ENCODE data around the gene CIAO3.
A peak's percentile ranks its signal among the peaks of the same experiment; 100 is the strongest.
"Not testable (repeated sequence)": the region's sequence is repeated elsewhere in the genome, so short reads cannot be mapped to it uniquely, and the experiment has no call there.

Gene CIAO3

DNA sequence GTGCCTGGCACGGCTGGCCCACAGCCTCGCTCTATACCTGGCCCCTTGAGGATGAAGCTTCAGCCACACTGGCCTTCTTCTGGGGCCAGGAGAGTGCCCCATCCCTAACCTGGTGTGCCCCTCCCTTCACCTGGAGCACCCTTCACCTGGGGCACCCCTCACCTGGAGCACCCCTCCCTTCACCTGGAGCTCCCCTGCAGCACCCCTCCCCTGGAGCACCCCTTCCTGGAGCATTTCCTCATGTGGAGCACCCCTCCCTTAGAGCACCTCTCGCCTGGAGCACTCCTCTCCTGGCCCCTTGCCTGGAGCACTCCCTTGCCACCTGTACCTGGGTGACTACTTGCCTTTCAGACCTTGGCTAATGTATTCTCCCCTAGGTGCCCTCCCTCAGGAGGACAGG lies 32.8 kb downstream of the CIAO3 start:
- DNase-seq: no peak

DNA sequence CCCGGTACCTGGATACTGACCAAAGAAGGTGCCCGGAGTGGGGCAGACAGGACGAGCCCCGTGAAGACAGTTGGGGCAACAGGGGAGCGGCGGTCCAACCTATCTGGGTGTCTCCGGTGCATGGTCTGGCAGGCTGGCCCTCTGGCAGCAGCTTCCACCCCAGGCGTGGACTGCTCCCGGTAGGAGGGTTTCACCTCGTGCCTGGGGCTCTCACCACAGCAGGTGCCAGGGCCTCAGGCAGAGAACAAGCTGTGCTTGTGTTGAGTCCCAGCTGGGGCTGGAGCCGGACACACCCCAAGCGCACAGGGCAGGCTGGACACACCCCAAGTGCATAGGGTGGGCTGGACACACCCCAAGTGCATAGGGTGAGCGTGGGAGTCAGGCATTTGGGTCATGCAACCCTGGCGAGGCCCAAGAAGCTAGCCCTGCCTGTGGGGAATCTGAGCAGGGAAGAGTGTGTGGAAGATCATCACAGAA lies 33.7 kb downstream of the CIAO3 start:
- no peak for DNase-seq

DNA sequence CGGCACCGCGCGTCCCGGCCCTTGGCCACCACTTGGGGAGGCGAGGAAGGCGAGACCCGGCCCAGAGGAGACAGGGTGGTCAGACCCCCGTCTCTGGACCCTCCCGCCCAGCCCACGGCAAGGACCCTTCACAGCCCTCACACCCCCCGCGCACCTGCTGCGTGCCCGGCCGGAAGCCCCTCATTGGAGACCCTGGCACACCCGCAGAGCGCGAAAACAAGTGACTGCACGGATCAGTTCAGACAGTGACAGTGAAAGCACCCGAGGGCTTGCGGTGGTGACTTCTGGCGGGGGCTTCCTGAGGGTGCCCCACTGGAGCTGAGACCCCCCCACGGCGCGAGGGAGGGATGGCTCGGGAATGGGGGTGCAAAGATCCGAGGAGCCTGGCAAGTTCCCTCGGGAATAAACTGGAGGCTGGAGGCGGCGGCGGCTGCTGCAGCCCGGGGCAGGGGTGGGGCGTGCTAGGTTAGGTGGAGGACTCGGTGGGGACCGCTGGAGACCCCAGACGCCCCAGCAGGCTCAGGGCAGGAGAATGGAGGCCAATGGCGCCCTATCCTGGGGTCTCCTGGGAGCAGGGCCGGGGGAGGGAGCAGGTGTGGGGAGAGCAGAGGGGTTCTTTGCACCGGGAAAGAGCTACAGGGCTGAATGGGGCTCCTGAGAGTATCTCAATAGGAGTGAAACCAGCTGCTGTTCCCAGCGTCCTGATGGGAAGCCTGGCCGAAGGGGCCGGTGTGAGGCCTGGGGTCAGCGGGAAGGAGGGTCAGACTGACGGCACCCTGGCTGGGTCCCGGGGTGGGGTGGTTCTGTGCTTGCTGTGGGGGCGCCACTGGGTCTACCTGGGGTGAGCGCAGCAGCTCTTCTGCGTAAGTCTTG lies 34.4 kb downstream of the CIAO3 start:
- peak; percentile 62 for DNase-seq

DNA sequence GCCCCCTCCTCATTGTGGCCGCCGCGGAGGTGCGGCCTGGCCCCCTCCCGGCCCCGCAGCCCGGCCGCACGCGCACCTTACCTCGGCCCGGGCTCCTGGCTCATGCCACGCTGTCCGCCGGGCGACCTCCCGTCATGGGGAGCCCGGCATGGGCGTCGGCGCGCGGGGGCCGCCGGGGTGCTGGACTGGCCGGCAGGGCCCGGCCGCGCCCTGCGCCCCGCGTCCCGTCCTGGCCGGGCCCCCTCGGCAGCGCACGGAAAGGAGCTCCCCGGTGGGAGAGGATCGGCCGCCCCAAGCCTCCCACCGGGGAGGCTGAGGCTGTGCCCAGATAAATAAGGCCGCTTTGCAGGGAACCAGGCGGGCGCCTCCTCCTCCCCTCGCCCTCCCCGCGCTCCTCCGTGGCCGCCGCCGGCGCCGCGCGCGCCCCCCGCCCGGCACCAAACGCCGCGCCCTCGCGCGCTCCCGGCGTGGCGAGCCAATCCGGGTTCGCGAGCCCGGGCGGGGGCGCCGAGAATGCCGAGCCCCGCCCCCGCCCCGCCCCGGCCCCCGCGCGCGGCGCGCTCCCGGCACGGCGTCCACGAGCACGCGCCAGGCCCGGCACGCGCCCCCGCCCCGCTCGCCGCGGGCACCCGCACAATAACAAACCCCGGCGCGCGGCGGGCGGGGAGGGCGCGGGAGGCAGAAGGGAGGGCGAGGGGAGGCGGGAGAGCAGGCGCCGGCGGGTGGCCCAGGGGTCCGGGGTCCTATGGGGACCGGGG lies 35.2 kb downstream of the CIAO3 start, which contains the start of gene FBXL16:
FBXL16 (minus strand) TSS at position 371 of the 758 bp plus-strand sequence. CDS start 8,396 bp downstream, outside the sequence.
- DNase-seq: peak; percentile 65

DNA sequence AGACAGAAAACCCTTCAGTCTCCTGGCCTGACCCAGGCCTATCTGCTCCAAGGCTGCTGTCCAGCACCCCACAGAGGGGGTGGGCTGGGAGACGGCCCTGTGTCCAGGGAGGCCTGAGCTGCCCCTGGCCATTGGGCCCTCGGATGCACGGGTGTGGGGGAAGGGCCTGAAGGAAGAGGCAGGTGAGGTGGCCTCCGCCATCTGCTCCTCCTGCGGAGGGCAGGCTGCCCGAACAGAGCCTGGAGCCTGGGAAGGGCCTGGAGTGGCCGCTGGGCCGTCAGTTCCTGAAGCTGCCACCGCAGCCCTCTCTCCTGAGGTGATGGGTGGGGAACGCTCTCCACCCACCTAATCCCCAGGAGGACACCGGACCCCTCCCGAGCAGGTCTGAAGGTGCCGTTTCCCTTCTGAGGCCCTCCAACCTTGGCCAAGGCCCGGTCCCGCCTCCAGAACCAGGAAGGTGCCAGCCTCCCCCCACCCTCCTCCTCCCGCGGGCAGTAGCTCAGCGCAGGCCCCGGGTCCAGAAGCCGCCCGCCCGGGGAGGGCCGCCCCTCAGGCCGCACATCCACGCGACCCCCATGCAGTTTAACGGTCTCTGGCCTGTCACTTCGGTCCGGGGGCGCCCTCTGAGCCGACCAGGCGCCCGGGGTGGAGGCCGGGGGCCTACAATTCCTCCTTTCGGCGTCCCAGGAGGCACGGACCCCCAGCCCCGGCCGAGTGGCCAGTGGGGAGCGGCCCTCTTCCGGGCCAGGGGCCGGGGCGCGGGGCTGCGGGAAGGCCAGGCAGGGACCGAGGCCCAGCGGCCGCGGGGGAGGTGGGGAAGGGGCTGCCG lies 36.0 kb downstream of the CIAO3 start:
- no peak for DNase-seq

DNA sequence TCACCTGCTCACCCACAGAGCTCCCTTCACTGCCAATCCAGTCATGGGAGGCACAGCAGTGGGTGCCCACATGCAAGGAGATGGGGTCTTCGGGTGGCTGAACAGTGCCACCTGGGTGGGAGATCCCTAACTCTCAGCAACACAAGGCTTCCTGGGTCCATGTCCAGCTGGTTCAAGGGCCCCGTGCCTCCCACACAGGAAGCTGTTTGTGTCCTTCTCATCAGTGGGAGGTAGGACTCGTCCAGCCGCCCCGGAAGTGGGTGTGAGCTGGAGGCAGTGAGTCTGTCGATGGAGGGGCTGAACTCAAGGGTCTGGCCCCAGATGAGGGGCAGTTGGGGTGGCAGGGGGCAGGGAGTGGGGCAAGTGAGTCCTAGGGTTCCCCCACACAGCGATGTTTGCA lies 36.8 kb downstream of the CIAO3 start:
- DNase-seq: no peak

DNA sequence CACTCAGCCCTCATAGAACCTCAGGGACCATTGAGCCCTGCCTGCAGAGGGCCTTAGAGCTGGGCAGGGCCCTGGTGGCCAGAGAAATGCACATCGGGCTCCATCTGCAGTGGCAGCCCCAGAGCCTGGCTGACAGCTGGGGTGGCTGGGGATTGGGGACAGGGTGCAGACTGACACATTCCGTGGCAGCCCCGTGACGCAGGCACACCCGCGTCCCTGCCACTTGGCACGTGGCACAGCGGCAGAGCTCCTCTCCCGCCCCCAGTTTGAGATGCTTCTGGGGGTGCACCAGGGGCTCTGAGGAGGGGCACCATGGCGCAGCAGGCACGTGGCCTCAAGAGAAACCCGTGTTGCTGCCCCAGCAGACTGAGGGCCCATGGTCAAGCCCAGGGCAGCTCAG lies 37.4 kb downstream of the CIAO3 start:
- no peak for DNase-seq

DNA sequence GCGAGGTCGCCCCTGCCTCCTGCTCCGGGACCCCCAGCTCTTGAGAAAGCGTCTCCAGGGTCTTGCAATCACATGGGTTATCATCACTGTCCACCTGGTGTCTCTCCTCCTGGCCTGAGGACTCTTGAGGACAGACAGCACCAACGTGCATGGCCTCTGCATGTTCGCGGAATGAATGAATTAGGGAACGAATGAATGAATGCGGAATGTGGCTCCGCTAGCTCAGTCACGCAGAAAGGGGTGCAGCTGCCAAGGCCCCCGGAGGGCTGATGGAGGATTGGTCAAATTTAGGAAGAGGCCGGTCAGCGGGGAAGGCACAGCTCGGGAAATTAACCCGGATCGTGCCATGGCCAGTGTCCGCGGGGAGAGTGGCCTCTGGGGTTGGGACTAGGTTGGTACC lies 38.5 kb downstream of the CIAO3 start:
- DNase-seq: no peak

DNA sequence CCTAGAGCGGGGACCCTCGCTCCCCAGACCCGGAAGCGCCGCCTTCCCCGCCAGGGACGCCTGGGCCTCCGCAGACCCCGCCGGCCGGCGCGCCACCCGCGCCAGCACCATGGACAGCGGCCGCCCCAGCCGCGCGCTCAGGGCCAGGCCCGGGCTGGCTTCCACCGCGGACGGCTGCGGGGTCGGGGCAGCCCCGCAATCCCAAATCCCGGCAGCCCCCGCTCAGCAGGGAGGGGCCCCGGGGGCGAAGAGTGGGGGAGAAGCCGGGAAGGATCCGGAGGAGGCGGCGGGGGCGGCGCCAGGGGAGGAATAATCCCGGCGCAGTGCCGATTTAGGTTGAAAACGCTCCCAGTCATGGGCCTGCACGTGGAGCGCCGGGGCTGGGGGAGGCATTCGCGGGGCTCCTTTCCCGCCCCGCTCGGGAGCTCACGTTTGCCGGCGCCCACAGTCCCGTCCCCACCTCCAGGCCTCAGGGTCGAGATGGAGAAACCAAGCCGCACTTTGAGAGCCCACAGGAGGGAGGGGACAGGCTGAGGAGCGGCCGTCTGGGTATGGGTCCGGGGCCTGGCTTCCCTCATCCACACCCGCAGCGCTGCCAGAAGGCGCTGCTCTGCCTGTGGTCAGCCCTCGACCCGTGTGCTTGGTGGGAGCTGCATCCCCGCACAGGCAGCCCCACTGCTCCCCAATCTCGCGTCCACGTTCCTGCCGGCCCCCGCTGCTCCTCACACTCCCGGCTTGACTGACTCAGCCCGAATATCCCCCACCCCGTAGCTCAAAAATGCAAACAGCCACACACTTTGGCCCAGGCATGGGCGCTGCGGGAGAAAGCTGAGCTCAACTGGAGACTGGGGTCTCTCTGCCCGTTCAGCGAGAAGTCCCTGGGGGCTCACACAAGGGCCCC lies 39.9 kb downstream of the CIAO3 start:
- DNase-seq: no peak

DNA sequence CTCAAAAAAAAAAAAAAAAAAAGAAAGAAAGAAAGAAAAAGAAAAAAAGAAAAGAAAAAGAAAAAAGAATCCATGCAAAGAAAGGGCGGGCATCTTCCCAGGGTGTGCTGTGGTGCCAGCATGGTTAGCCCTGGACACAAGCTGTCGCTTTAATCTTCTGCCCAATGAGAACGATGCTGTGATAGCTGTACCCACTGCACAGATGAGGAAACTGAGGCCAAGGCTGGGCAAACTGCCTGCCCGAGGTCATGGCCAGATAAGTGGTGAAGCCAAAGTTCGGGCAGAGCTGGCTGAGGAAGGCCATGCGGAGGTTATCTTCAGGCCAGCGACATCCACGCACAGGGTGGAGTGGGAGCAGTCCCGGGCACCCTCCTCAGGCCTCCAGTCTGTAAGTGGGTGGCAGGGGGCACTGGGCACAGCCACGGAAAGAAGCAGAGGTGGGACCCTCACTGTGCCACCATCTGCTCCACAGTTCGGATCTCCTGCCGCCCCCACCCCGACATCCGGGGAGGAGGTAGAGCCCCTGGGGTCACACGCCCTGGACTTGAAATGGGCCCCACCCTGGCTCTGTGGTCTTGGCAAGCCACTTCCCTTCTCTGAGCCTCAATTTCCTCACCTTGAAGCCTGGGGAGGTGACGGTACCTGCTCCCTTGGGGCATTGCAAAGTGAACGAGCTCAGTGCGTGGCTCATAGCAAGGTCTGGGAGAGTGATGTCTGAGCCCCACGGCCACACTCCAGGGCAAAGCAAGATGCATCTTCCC lies 41.7 kb downstream of the CIAO3 start:
- DNase-seq: no peak

DNA sequence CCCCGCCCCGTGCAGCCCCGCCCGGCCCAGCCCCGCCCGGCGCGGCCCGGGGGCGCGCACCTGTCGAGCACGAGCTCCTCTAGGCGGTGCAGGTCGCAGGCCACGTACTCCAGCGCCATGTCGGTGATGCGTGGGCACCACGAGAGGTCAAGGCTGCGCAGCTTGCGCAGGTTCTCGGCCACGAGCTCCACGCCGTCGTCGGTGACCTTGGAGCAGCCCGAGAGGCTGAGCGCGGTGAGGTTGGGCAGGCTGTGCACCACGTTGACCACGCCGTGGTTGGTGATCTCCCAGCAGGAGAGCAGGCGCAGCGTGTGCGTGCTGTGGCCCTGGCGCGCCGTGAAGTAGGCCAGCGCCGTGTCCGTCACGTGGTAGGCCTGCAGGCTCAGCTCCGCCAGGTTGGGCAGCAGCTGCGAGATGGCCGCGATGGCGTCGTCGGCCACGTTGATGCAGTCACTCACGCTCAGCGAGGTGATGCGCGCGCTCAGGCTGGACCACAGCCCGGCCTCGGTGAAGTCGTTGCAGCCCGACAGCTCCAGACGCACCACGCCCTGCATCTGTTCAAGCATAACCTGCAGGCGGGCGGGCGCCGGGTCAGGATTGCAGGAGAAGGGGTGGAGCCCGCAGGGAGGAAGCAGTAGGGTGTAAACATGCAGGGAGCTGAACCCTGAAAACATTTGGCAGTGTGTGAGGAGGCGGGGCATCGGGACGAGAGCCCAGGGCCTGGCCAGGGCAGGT lies 45.3 kb downstream of the CIAO3 start:
- DNase-seq: peak; percentile 79

DNA sequence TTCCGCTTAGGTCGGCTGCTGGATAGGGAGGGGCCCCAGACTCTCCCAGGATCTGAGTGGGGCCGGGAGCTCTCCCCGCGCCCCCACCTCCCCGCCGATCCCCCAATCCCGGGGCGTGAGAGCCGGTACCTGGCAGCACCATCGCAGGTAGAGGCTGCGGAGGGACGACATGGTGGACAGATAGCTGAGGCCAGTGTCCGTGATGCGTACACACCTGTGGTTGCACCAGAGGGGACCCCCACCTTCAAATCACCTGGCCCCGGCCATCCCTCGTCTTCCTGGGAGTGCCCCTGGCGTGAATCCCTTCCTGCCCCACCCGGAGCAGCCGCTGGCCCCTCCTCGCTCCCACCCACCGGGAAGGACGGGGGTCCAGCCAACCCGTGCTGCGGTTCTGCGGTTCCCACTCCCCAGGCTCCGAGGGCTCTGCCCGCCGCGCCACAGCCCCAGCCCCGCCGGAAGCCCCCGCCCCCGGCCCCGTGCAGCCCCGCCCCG lies 45.9 kb downstream of the CIAO3 start:
- DNase-seq: no peak

DNA sequence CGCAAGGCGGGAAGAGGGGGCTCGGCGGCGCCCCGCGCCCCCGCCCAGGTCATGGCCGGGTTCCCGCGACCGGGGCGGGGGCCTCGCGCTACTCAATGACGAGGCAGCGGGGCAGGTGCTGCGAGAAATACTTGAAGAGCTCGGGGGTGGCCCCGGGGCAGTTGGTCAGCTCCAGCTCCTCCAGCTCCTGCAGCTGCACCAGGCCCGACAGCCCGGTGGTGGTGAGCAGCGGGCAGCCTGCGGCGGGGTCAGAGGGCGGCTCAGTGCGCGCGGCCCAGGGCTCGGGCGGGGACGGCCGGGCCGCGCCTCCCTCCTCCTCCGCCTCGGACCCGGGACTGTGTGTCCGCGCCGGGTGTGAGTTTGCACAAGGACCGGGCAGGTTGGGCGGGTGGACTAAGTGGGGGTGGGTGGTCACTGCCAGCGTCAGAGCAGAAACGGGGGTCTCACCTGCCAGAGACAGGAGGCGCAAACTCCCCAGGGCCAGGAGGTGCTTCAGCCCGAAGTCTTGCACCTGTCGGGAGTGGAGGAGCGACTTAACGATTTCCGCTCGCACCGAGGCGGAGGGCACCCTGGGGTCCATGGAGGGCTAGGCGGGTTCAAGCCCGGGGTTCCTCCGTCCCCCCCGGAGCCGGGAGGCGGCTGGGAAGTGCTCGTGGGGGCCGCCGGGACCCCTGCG lies 46.5 kb downstream of the CIAO3 start:
- DNase-seq: no peak

DNA sequence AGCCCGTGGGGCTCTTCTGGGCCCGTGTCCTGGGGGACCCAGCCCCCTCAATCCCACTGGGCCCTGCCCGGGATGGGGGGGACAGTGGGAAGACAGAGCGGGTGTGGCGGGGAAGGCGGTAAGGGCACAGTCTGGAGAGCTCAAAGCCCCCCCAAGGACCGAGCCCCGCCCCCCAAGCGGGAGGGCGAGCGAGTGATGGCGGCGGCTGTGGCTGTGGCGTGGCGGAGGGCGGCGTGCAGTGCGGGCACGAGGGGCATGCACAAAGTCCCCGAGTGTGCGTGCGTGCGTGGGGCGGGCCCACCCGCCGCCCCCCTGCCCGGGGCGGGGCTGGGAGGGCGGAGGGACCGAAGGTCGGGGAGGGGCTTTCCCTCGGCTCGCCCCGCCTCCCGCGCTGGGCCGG lies 47.0 kb downstream of the CIAO3 start:
- DNase-seq: no peak

DNA sequence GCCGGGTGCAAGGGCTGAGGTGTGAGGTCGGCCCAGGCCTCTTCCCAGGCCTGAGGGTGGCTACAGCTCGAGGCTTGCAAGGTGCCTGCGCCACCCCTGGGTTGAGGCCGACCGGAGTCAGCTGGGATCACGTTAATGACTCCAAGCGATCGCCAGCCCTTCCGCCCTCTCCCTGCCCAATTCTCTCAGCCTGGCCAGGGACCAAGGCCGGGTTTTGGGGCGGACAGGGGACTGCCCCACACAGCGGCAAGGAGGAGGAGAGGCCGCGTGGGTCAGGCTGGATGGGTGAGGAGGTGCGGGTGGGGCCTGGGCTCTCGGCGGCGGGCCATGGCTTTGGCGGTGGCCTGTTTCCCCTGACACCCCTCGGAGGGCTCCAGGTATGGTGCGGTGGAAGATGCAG lies 47.4 kb downstream of the CIAO3 start:
- no peak for DNase-seq

DNA sequence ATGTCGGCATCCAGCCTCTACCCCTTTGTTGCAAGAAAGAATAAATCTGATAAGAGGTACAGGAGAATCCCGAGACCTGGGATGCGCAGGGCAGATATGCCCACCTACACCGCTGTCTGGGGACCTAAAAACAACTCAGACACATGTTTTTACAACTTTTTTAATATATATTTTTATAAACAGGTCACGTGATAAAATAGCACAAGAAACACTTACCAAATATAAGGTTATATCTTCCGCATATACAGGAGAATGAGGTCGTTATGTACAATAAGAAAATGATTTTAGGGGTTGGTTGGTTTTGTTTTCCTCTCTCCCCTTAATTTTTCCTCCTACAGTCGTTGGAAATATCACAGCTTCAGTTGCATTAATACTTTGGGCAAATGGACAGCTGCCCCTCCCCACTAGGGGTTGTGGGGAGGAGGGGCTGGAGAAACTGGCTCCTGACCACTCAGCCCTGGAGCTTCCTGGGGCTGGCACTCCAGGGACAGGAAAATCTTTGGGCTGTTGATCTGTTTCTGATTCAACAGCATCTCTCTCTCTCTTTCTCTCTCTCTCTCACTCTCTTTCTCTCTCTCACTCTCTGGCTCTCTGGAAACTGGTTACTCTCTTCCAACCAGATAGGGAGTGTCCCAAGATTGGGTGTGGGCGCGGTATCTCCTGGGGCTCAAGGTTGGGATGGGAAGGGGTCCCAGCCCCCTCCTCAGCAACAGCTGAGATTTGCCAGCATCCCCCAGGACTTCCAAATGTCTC lies 48.3 kb downstream of the CIAO3 start:
- no peak for DNase-seq

DNA sequence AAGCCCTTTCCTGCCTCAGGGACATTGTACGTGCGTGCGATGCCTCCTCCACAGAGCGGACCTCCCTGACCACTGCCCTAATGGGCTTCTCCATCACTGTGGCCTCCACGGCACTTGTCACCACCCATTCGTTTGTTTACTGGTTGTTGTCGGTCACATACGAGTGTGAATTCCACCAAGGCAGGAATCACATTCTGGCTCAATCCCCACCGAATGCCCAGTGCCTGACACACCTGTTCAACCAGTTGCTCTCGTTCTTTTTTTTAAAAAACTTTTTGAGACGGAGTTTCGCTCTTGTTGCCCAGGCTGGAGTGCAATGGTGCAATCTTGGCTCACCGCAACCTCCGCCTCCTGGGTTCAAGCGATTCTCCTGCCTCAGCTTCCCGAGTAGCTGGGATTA lies 49.6 kb downstream of the CIAO3 start:
- DNase-seq: not testable (repeated sequence)

DNA sequence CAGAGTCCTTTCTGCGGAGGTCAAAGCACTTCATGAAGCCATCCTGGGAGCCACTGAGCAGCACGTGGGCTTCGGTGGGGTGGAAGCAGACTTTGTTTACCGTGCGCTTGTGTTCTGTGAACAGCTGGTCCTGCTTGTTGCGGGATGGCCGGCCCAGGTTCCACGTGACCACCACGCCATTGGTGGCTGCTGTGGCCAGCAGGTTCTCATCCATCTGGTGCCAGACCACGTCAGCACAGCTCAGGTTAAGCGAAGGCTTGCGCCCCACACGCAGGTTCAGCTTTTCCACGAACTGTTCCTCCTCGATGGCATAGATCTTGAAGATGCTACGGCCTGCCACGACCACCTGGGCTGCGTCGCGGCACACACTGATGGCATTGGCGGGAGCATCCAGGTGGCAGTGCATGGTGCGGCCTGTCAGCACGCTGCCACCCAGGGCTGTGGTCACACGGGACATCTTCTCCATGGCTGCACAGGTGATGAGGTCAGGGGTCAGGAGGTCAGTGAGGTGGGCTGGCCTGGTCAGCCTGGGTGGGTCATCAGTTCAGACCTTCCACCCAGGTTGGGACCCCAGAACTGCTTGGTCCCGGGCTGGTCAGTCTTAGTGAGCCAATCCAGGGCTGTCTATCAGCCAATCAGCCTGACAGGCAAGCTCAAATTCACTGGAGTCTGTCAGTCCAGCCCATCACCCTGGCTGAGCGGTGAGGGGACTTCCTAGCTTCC lies 51.5 kb downstream of the CIAO3 start:
- DNase-seq: no peak
